Measurements from ENCODE around the gene TSHR.

The TSHR gene

DNA sequence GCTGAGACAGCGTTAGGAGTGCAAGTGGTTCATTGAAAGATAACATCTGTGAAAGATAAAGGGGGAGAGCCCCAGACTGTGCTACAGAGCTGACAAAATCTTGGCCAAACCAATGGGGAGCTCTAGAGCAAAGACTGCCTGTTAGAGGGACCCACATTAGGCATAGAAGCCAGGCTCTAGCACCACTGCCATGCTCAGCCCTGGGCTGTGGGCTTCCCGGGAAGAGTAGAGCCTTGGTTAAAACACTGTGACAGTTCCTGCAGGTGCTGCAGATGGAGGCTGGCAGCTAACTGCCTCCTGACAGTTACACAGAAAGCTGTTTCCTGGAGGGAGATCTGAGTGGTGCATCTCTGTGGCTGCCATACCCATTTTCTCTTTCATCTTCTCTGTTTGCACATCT is 23.0 kb downstream of the TSHR start:
- TF ChIP-seq EGR1 (IDR thresholded peaks at IDR 0.05): no peak
- no peak for TF ChIP-seq TAF1 (IDR thresholded peaks at IDR 0.05; ENCODE audit: low read depth)
- TF ChIP-seq FOXM1 (IDR thresholded peaks at IDR 0.05; ENCODE audit: borderline replicate concordance, low read depth): no peak

GRCh38 chr14:80979951-80980350 is 24.5 kb downstream of the TSHR start:
- TF ChIP-seq CEBPB (IDR thresholded peaks at IDR 0.05) (no peak), YY1 (IDR thresholded peaks at IDR 0.05; ENCODE audit: low read depth) (no peak), REST (IDR thresholded peaks at IDR 0.05; ENCODE audit: low read depth) (no peak), EP300 (IDR thresholded peaks at IDR 0.05; ENCODE audit: borderline replicate concordance) (no peak), TCF12 (IDR thresholded peaks at IDR 0.05; ENCODE audit: low read depth) (no peak), ZBTB7A (IDR thresholded peaks at IDR 0.05; ENCODE audit: low read depth) (no peak), EGR1 (IDR thresholded peaks at IDR 0.05) (no peak), RAD21 (IDR thresholded peaks at IDR 0.05; ENCODE audit: low read depth) (no peak), CREB1 (IDR thresholded peaks at IDR 0.05; ENCODE audit: low read depth) (no peak)
- TF ChIP-seq, protein P1, sequence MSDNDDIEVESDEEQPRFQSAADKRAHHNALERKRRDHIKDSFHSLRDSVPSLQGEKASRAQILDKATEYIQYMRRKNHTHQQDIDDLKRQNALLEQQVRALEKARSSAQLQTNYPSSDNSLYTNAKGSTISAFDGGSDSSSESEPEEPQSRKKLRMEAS (IDR thresholded peaks at IDR 0.05): no peak

GRCh38 chr14:80981156-80981555 is 25.7 kb downstream of the TSHR start:
- no peak for TF ChIP-seq TCF12 (IDR thresholded peaks at IDR 0.05; ENCODE audit: low read depth)

DNA sequence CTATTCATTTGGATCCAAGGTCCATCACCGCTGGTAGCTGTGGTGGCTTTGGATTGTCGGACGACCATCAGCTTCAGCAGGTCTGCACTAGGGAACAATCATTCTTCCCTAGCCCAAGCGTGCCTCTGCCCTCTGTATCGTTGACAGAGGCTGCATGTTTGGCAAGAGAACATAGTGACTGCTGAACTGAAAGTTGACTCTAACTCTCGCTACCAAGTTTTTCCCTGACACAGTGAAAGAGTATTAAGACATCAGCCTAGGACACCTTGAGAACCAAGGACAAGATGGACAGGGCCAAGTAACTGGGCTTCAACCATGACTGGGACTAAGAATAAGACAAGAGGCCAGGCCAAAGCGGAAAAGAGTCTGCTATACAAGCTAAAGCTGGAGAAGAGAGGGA is 26.3 kb downstream of the TSHR start:
- TF ChIP-seq CREB1 (IDR thresholded peaks at IDR 0.05; ENCODE audit: low read depth) (no peak), TAF1 (IDR thresholded peaks at IDR 0.05; ENCODE audit: low read depth) (no peak), REST (IDR thresholded peaks at IDR 0.05; ENCODE audit: low read depth) (no peak), USF1 (IDR thresholded peaks at IDR 0.05) (no peak), TCF12 (IDR thresholded peaks at IDR 0.05; ENCODE audit: low read depth) (no peak), TEAD4 (IDR thresholded peaks at IDR 0.05) (no peak), ZBTB7A (IDR thresholded peaks at IDR 0.05; ENCODE audit: low read depth) (no peak), EGR1 (IDR thresholded peaks at IDR 0.05) (no peak), FOXM1 (IDR thresholded peaks at IDR 0.05; ENCODE audit: borderline replicate concordance, low read depth) (no peak), EP300 (IDR thresholded peaks at IDR 0.05; ENCODE audit: borderline replicate concordance) (no peak), RAD21 (IDR thresholded peaks at IDR 0.05; ENCODE audit: low read depth) (no peak), NFIC (IDR thresholded peaks at IDR 0.05) (no peak), CEBPB (IDR thresholded peaks at IDR 0.05) (no peak), YY1 (IDR thresholded peaks at IDR 0.05; ENCODE audit: low read depth) (no peak)
- TF ChIP-seq, protein P1 (IDR thresholded peaks at IDR 0.05): no peak

GRCh38 chr14:80982711-80983110 is 27.3 kb downstream of the TSHR start:
- TF ChIP-seq TAF1 (IDR thresholded peaks at IDR 0.05; ENCODE audit: low read depth): no peak
- no peak for TF ChIP-seq ZBTB7A (IDR thresholded peaks at IDR 0.05; ENCODE audit: low read depth)
- no peak for TF ChIP-seq FOXM1 (IDR thresholded peaks at IDR 0.05; ENCODE audit: borderline replicate concordance, low read depth)
- TF ChIP-seq EP300 (IDR thresholded peaks at IDR 0.05; ENCODE audit: borderline replicate concordance): no peak
- no peak for TF ChIP-seq NFIC (IDR thresholded peaks at IDR 0.05)
- no peak for TF ChIP-seq TCF12 (IDR thresholded peaks at IDR 0.05; ENCODE audit: low read depth)
- TF ChIP-seq CREB1 (IDR thresholded peaks at IDR 0.05; ENCODE audit: low read depth): no peak
- no peak for TF ChIP-seq RAD21 (IDR thresholded peaks at IDR 0.05; ENCODE audit: low read depth)
- no peak for TF ChIP-seq USF1 (IDR thresholded peaks at IDR 0.05)
- TF ChIP-seq REST (IDR thresholded peaks at IDR 0.05; ENCODE audit: low read depth): no peak
- TF ChIP-seq TEAD4 (IDR thresholded peaks at IDR 0.05): no peak

Data from Ishikawa (cell line).